ENCODE data around the gene SPTAN1.

Gene SPTAN1

DNA sequence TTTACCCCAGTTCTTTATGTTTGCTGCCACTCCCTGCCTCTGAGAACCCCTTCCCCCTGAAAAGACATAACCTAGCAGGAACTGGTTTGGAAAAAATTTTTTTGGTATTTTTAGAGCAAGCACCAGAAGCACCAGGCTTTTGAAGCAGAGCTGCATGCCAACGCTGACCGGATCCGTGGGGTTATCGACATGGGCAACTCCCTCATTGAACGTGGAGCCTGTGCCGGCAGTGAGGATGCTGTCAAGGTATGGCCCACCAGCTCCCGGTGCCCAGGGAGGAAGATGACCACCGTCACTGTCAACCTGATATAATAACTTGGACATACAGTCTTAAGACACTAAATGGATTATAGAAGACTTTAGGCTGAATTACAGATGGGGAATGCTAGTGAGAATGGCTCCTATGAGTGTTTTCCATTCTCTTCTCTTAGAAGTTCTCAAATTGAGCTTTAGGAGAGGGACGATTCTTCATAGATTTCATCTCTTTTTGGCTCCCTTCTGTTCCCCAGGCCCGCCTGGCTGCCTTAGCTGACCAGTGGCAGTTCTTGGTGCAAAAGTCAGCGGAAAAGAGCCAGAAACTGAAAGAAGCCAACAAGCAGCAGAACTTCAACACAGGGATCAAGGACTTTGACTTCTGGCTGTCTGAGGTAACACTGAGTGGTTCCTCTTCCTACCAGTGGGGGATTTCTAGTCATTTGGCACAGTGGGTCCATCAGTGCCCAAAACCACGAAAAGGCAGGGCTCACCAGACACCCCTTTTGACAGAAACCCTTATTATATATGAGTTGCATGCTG lies 59.4 kb downstream of the SPTAN1 start:
- FAIRE-seq: no peak
- no peak for DNase-seq (ENCODE audit: insufficient read length)
- TF ChIP-seq TAF1 (IDR thresholded peaks at IDR 0.05; ENCODE audit: borderline replicate concordance, low read depth, low read length) (no peak), POLR2A (IDR thresholded peaks at IDR 0.05; ENCODE audit: low read depth, low read length) (no peak), POLR2AphosphoS5 (IDR thresholded peaks at IDR 0.05; ENCODE audit: low read depth, low read length) (no peak)

DNA sequence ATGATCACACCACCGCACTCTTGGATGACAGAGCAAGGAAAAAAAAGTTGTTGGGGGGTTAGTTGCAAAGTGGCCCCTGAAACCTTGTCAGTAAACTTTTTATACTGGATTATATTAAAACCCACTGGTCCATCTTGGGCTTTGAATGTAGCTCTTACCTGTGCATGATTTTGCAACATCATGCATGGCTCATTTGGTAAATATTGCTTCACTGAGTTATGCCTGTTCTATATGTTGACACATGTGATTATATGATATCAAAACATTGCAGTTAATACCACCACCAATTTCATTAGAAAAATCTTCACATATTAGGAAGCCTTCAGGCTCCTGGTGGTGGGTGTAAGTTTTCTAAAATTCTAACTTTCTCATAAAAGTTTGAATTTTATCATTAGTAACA lies 62.3 kb downstream of the SPTAN1 start:
- FAIRE-seq (no peak), DNase-seq (ENCODE audit: insufficient read length) (no peak)
- TF ChIP-seq POLR2A (IDR thresholded peaks at IDR 0.05; ENCODE audit: low read depth, low read length) (no peak), TAF1 (IDR thresholded peaks at IDR 0.05; ENCODE audit: borderline replicate concordance, low read depth, low read length) (no peak), POLR2AphosphoS5 (IDR thresholded peaks at IDR 0.05; ENCODE audit: low read depth, low read length) (no peak)

DNA sequence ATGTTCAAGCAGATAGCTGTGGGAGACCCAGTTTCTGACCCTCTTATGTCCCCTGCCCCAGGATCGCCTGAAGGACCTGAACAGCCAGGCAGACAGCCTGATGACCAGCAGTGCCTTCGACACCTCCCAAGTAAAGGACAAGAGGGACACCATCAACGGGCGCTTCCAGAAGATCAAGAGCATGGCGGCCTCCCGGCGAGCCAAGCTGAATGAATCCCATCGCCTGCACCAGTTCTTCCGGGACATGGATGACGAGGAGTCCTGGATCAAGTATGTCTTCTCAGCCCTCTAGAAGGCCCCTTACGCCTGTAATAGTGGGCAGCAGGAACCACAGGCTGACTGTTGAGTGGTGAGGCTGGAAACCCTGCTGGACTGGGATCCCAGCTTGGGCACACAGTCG lies 63.2 kb downstream of the SPTAN1 start:
- no peak for FAIRE-seq
- no peak for DNase-seq (ENCODE audit: insufficient read length)
- TF ChIP-seq POLR2A (IDR thresholded peaks at IDR 0.05; ENCODE audit: low read depth, low read length): no peak
- TF ChIP-seq POLR2AphosphoS5 (IDR thresholded peaks at IDR 0.05; ENCODE audit: low read depth, low read length): no peak
- no peak for TF ChIP-seq TAF1 (IDR thresholded peaks at IDR 0.05; ENCODE audit: borderline replicate concordance, low read depth, low read length)

DNA sequence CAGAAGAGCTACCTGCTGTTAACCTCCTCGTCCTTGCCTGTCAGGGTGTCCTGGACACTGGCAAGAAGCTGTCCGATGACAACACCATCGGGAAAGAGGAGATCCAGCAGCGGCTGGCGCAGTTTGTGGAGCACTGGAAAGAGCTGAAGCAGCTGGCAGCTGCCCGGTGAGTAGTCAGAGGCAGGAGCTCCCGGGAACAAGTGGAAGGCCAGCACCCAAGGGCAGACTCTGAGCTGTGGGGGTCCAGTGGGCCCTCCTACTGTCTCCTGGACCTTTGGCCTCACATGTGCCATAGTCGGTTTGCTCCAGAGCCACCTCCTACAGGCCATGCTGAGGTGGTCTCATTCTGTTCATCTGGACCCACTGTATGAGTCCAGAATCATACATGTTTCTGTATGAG lies 65.6 kb downstream of the SPTAN1 start:
- FAIRE-seq (no peak), DNase-seq (ENCODE audit: insufficient read length) (no peak)
- TF ChIP-seq TAF1 (IDR thresholded peaks at IDR 0.05; ENCODE audit: borderline replicate concordance, low read depth, low read length) (no peak), POLR2AphosphoS5 (IDR thresholded peaks at IDR 0.05; ENCODE audit: low read depth, low read length) (no peak), POLR2A (IDR thresholded peaks at IDR 0.05; ENCODE audit: low read depth, low read length) (no peak)

DNA sequence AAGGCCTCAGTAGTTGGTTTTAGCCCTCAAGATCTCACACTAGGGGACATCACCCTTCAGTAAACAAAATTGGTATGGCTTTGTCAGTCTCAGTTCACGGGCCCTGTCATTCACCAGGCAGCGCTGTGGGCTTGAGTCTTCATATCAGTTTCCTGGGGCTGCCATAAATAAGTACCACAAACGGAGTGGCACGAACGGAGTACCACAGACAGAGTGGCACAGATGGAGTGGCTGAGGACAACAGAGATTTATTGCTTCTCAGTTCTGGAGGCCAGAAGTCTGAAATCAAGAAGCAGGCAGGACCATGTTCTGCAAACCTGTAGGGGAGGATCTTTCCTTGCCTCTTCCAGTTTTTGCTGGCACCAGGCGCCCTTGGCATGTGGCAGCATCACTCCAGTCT lies 66.7 kb downstream of the SPTAN1 start:
- no peak for FAIRE-seq
- TF ChIP-seq TAF1 (IDR thresholded peaks at IDR 0.05; ENCODE audit: borderline replicate concordance, low read depth, low read length): no peak
- no peak for TF ChIP-seq POLR2AphosphoS5 (IDR thresholded peaks at IDR 0.05; ENCODE audit: low read depth, low read length)
- TF ChIP-seq POLR2A (IDR thresholded peaks at IDR 0.05; ENCODE audit: low read depth, low read length): no peak
- no peak for DNase-seq (ENCODE audit: insufficient read length)

DNA sequence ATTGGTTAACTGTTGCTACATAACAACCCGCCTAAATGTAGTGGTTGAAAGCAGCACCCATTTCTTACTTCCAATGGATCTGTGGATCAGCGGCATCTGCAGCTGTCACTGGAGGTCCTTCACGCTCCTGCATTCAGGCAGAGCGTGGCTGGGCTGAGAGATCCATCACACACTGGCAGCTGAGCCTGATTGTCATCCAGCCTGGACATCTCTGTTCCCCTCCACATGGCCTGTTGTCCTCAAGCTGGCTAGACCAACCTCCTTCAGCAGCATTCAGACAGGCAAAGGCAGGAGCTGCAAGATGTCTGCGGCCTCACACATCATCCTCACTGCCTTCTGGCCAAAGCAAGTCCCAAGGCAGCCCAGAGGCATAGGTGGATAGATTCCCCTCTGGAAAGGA lies 67.4 kb downstream of the SPTAN1 start:
- no peak for FAIRE-seq
- DNase-seq (ENCODE audit: insufficient read length): no peak
- TF ChIP-seq POLR2A (IDR thresholded peaks at IDR 0.05; ENCODE audit: low read depth, low read length) (no peak), POLR2AphosphoS5 (IDR thresholded peaks at IDR 0.05; ENCODE audit: low read depth, low read length) (no peak), TAF1 (IDR thresholded peaks at IDR 0.05; ENCODE audit: borderline replicate concordance, low read depth, low read length) (no peak)

DNA sequence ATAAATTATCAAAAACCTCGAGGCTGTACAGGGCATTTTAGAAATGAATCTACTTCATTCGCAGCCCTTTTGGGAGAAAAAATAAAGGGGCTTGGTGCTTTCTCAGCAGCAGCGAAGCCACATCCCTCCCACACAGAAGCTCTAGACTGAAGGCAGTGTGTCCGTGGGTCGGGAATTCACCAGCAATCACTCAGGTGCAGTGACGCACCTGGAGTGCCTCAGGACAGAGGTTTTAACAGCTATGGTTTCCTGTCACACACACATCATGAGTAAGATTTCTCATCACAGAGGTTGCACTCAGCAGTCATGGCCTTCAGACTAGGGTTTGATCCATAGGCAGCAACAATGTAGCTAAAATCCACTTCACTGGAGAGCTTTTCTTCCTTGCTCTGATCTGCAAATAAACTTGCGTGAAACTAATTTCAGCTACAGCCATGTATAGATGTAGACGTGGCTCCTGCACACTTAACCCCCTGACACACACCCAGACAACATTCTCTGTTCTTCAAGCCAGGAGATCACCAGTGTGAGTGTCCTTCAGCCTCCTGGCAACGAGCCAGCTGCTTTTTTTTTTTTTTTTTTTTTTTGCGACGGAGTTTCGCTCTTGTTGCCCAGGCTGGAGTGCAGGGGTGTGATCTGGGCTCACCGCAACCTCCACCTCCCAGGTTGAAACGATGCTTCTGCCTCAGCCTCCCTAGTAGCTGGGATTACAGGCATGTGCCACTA lies 69.5 kb downstream of the SPTAN1 start:
- no peak for DNase-seq (ENCODE audit: insufficient read length)
- no peak for FAIRE-seq

DNA sequence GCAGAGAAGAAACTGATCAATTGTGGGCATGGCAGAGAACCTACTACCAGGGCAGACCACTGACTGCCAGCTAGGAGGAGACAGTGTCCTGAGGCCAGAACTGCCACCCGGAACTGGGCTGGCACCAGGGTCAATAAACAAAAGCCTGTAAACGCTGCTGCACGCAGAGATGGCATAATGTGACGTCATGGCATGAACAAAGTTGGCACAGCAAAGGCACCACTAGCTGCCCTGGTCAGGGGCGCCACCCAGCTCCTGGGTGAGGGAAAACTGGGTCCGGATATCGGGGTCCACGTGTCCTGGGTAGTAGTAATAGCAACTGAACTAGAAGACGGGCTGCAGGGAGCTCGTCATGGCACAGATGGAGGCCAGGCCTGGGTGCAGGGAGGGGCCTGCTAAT lies 72.2 kb downstream of the SPTAN1 start:
- no peak for TF ChIP-seq TAF1 (IDR thresholded peaks at IDR 0.05; ENCODE audit: borderline replicate concordance, low read depth, low read length)
- TF ChIP-seq POLR2AphosphoS5 (IDR thresholded peaks at IDR 0.05; ENCODE audit: low read depth, low read length): no peak
- TF ChIP-seq POLR2A (IDR thresholded peaks at IDR 0.05; ENCODE audit: low read depth, low read length): no peak
- FAIRE-seq (no peak), DNase-seq (ENCODE audit: insufficient read length) (no peak)

More for the DNA sequence above, 69.5 kb downstream of the SPTAN1 start:
- TF ChIP-seq TAF1 (IDR thresholded peaks at IDR 0.05; ENCODE audit: borderline replicate concordance, low read depth, low read length): no peak

DNA sequence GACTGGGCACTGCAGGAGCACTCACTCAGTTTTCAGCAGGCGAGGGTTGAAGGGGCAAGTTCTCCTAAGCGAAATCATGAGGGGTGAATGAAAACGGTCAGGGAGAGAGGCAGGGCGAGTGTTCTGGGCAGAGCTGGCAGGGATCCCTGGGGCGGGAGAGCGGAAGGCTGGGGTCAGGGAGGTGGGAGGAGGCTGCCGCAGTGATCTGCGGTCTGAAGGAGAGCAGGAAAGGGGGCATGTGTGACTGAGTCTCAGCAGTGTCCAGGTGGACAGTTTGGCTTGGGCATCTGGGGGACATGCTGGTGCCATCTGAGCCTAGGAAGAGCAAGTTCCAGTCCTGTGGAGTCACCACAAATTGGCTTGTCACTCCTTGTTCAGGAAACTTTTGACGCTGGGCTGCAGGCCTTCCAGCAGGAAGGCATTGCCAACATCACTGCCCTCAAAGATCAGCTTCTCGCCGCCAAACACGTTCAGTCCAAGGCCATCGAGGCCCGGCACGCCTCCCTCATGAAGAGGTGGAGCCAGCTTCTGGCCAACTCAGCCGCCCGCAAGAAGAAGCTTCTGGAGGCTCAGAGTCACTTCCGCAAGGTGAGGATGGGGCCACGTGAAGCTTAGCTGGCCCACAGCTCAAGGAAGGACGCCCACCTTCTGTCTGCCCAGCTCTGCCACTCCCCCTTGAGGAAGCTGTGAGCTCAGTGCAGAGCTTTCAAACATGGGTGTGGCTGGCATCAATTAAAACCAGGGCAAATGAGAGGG lies 73.2 kb downstream of the SPTAN1 start:
- FAIRE-seq: no peak
- DNase-seq (ENCODE audit: insufficient read length): no peak
- TF ChIP-seq POLR2A (IDR thresholded peaks at IDR 0.05; ENCODE audit: low read depth, low read length) (no peak), TAF1 (IDR thresholded peaks at IDR 0.05; ENCODE audit: borderline replicate concordance, low read depth, low read length) (no peak), POLR2AphosphoS5 (IDR thresholded peaks at IDR 0.05; ENCODE audit: low read depth, low read length) (no peak)

DNA sequence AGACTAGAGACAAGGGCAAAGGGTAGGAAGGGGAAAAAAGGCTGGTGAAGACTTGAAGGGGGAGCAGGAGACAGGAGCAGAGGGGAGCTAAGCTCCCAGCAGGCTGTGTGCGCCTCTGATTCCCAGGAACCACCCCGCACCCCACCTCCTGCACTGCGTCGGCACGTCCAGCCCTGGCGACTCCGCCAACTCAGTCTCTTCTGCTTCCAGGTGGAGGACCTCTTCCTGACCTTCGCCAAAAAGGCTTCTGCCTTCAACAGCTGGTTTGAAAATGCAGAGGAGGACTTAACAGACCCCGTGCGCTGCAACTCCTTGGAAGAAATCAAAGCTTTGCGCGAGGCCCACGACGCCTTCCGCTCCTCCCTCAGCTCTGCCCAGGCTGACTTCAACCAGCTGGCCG lies 73.8 kb downstream of the SPTAN1 start:
- FAIRE-seq: no peak
- no peak for DNase-seq (ENCODE audit: insufficient read length)
- TF ChIP-seq POLR2A (IDR thresholded peaks at IDR 0.05; ENCODE audit: low read depth, low read length): no peak
- no peak for TF ChIP-seq POLR2AphosphoS5 (IDR thresholded peaks at IDR 0.05; ENCODE audit: low read depth, low read length)
- TF ChIP-seq TAF1 (IDR thresholded peaks at IDR 0.05; ENCODE audit: borderline replicate concordance, low read depth, low read length): no peak

DNA sequence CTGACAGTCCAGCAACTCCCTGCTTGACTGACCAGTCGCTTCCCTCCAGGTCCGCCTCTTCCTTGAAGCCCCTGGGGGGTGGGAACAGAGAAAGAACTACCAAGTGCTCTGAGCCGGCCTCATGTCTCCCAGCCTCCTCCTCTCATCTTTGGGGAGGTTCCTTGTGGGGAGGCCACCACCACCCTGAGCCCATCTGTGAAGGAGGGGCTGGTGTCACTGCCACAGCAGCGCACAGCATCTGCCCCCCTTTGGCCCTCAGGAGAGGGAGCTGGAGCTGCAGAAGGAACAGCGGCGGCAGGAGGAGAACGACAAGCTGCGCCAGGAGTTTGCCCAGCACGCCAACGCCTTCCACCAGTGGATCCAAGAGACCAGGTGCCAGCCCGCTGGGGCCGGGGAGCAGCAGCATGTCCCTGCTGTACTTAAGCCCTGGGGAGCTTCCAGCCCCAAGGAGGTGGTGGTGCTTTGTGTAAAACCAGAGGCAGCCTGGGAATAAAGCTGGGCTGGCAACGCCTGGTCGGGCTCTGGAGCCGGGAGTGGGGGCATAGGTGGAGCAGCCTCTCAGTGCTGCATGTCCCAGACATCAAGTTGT lies 74.8 kb downstream of the SPTAN1 start:
- DNase-seq (ENCODE audit: insufficient read length): no peak
- no peak for FAIRE-seq
- TF ChIP-seq POLR2AphosphoS5 (IDR thresholded peaks at IDR 0.05; ENCODE audit: low read depth, low read length) (no peak), TAF1 (IDR thresholded peaks at IDR 0.05; ENCODE audit: borderline replicate concordance, low read depth, low read length) (no peak), POLR2A (IDR thresholded peaks at IDR 0.05; ENCODE audit: low read depth, low read length) (no peak)

Measured in GM12892 (cell line).